ENCODE measurements around the gene PKIG. TPM values are rescaled to one million over a fixed set of nuclear protein-coding genes. Genes with fewer than 3 reads are reported as not detected.

Gene PKIG
- total and polyA plus RNA-seq, 2 experiments from 2014 or later = 29.7 to 33.2 TPM

DNA sequence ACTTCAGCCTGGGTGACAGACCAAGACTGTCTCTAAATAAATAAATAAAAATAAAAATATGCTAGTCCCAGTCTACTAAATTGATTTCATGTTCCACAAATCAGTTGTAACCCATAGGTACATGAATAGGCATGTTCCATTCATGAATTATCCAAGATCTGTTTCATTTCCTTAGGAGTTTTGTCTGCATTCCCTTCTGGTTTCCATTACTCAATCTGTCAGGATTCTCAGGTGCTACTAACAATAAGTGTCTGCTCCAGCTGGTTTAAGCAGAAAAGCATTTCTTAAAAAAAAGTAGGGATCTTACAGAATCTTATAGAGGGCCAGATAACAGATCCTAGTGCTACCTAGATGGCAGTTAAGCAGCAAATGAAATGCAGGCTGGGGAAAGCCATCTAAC lies 15.6 kb upstream of the PKIG start:
- no peaks in the 10 kb centered on the region for H3K9me3 Mint-ChIP-seq
- TF ChIP-seq STAT1 (IDR thresholded peaks at IDR 0.05; ENCODE audit: unreplicated experiment) = no peak
- TF ChIP-seq EZH2phosphoT487 (IDR thresholded peaks at IDR 0.05; ENCODE audit: unreplicated experiment) = no peak
- no peak for TF ChIP-seq ZNF114 (CRISPR knock-in tag; IDR thresholded peaks at IDR 0.05)
- no peak for TF ChIP-seq JUNB (IDR thresholded peaks at IDR 0.05; ENCODE audit: unreplicated experiment)
- TF ChIP-seq, protein P1, sequence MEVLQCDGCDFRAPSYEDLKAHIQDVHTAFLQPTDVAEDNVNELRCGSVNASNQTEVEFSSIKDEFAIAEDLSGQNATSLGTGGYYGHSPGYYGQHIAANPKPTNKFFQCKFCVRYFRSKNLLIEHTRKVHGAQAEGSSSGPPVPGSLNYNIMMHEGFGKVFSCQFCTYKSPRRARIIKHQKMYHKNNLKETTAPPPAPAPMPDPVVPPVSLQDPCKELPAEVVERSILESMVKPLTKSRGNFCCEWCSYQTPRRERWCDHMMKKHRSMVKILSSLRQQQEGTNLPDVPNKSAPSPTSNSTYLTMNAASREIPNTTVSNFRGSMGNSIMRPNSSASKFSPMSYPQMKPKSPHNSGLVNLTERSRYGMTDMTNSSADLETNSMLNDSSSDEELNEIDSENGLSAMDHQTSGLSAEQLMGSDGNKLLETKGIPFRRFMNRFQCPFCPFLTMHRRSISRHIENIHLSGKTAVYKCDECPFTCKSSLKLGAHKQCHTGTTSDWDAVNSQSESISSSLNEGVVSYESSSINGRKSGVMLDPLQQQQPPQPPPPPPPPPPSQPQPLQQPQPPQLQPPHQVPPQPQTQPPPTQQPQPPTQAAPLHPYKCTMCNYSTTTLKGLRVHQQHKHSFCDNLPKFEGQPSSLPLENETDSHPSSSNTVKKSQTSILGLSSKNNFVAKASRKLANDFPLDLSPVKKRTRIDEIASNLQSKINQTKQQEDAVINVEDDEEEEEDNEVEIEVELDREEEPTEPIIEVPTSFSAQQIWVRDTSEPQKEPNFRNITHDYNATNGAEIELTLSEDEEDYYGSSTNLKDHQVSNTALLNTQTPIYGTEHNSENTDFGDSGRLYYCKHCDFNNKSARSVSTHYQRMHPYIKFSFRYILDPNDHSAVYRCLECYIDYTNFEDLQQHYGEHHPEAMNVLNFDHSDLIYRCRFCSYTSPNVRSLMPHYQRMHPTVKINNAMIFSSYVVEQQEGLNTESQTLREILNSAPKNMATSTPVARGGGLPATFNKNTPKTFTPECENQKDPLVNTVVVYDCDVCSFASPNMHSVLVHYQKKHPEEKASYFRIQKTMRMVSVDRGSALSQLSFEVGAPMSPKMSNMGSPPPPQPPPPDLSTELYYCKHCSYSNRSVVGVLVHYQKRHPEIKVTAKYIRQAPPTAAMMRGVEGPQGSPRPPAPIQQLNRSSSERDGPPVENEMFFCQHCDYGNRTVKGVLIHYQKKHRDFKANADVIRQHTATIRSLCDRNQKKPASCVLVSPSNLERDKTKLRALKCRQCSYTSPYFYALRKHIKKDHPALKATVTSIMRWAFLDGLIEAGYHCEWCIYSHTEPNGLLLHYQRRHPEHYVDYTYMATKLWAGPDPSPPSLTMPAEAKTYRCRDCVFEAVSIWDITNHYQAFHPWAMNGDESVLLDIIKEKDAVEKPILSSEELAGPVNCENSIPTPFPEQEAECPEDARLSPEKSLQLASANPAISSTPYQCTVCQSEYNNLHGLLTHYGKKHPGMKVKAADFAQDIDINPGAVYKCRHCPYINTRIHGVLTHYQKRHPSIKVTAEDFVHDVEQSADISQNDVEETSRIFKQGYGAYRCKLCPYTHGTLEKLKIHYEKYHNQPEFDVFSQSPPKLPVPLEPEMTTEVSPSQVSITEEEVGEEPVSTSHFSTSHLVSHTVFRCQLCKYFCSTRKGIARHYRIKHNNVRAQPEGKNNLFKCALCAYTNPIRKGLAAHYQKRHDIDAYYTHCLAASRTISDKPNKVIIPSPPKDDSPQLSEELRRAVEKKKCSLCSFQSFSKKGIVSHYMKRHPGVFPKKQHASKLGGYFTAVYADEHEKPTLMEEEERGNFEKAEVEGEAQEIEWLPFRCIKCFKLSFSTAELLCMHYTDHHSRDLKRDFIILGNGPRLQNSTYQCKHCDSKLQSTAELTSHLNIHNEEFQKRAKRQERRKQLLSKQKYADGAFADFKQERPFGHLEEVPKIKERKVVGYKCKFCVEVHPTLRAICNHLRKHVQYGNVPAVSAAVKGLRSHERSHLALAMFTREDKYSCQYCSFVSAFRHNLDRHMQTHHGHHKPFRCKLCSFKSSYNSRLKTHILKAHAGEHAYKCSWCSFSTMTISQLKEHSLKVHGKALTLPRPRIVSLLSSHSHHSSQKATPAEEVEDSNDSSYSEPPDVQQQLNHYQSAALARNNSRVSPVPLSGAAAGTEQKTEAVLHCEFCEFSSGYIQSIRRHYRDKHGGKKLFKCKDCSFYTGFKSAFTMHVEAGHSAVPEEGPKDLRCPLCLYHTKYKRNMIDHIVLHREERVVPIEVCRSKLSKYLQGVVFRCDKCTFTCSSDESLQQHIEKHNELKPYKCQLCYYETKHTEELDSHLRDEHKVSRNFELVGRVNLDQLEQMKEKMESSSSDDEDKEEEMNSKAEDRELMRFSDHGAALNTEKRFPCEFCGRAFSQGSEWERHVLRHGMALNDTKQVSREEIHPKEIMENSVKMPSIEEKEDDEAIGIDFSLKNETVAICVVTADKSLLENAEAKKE (CRISPR knock-in tag; IDR thresholded peaks at IDR 0.05) = no peak
- no peak for TF ChIP-seq ZNF331 (CRISPR knock-in tag; IDR thresholded peaks at IDR 0.05; ENCODE audit: low read depth)
- no peak for TF ChIP-seq ETS1 (IDR thresholded peaks at IDR 0.05)
- TF ChIP-seq CREB1 (CRISPR knock-in tag; IDR thresholded peaks at IDR 0.05; ENCODE audit: low read depth) = no peak
- no peak for TF ChIP-seq POLR2AphosphoS5 (IDR thresholded peaks at IDR 0.05; ENCODE audit: low read depth)
- no peak for TF ChIP-seq NANOG (IDR thresholded peaks at IDR 0.05; ENCODE audit: borderline replicate concordance)
- TF ChIP-seq, protein P2, sequence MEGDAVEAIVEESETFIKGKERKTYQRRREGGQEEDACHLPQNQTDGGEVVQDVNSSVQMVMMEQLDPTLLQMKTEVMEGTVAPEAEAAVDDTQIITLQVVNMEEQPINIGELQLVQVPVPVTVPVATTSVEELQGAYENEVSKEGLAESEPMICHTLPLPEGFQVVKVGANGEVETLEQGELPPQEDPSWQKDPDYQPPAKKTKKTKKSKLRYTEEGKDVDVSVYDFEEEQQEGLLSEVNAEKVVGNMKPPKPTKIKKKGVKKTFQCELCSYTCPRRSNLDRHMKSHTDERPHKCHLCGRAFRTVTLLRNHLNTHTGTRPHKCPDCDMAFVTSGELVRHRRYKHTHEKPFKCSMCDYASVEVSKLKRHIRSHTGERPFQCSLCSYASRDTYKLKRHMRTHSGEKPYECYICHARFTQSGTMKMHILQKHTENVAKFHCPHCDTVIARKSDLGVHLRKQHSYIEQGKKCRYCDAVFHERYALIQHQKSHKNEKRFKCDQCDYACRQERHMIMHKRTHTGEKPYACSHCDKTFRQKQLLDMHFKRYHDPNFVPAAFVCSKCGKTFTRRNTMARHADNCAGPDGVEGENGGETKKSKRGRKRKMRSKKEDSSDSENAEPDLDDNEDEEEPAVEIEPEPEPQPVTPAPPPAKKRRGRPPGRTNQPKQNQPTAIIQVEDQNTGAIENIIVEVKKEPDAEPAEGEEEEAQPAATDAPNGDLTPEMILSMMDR (conservative IDR thresholded peaks at IDR 0.05; ENCODE audit: low read depth in 2 of 2) = no peak
- TF ChIP-seq, protein P3, sequence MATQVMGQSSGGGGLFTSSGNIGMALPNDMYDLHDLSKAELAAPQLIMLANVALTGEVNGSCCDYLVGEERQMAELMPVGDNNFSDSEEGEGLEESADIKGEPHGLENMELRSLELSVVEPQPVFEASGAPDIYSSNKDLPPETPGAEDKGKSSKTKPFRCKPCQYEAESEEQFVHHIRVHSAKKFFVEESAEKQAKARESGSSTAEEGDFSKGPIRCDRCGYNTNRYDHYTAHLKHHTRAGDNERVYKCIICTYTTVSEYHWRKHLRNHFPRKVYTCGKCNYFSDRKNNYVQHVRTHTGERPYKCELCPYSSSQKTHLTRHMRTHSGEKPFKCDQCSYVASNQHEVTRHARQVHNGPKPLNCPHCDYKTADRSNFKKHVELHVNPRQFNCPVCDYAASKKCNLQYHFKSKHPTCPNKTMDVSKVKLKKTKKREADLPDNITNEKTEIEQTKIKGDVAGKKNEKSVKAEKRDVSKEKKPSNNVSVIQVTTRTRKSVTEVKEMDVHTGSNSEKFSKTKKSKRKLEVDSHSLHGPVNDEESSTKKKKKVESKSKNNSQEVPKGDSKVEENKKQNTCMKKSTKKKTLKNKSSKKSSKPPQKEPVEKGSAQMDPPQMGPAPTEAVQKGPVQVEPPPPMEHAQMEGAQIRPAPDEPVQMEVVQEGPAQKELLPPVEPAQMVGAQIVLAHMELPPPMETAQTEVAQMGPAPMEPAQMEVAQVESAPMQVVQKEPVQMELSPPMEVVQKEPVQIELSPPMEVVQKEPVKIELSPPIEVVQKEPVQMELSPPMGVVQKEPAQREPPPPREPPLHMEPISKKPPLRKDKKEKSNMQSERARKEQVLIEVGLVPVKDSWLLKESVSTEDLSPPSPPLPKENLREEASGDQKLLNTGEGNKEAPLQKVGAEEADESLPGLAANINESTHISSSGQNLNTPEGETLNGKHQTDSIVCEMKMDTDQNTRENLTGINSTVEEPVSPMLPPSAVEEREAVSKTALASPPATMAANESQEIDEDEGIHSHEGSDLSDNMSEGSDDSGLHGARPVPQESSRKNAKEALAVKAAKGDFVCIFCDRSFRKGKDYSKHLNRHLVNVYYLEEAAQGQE (IDR thresholded peaks at IDR 0.05; ENCODE audit: unreplicated experiment) = no peak
- TF ChIP-seq EZH2 (IDR thresholded peaks at IDR 0.05; ENCODE audit: low read depth, unreplicated experiment) = no peak
- H3K4me1 Mint-ChIP-seq = no peaks in the 10 kb centered on the region

More for the DNA sequence above, 15.6 kb upstream of the PKIG start:
- Histone ChIP-seq H3K9me2 (ENCODE audit: insufficient read depth) (no peaks in the 10 kb centered on the region), H4K20me1 (replicated peaks; ENCODE audit: insufficient read depth) (no peaks in the 10 kb centered on the region), H3K4me1 (ENCODE audit: insufficient read depth) (no peaks in the 10 kb centered on the region), H3K36me3 (ENCODE audit: insufficient read depth) (no peaks in the 10 kb centered on the region), H3K4me3 (no peak overlapping the region), H3K27me3 (ENCODE audit: insufficient read depth) (no peaks in the 10 kb centered on the region), H2AFZ (no peak overlapping the region), H3K27ac (ENCODE audit: low read depth) (no peak overlapping the region), H3K79me2 (replicated peaks; ENCODE audit: insufficient read depth) (0 out of 2 replicates have a peak, but pooled peaks cover 5% of the 10 kb centered on the region), H3F3A (replicated peaks; ENCODE audit: low read depth) (no peaks in the 10 kb centered on the region), H3K4me2 (no peak overlapping the region)
- no peaks in the 10 kb centered on the region for H3K27me3 Mint-ChIP-seq (ENCODE audit: insufficient read depth, low read depth, poor library complexity)
- DNase-seq (ENCODE audit: low spot score) (no peak), ATAC-seq (no peak)
- H3K36me3 Mint-ChIP-seq (ENCODE audit: low read depth) = no peaks in the 10 kb centered on the region
- no peak overlapping the region for H3K4me3 Mint-ChIP-seq
- H3K27ac Mint-ChIP-seq = no peak overlapping the region

All from GM23338 (cell line).